GM20431 (cell line): Measurements from ENCODE around the gene PAOX.
"Not testable (repeated sequence)": the region's sequence is repeated elsewhere in the genome, so short reads cannot be mapped to it uniquely, and the experiment has no call there.

Experiments used
- in situ Hi-C: fragments of 300-500 bp; cut with MseI, MboI; formaldehyde crosslinking; loops from one replicate; pipeline ENCODE4 v1.15.0; 2020; ENCODE audit warnings: low sequenced_read_pairs; ENCODE audit not compliant: unreplicated experiment

The PAOX gene

GRCh38 chr10:133422807-133423771, 44.0 kb downstream of the PAOX start:
- in situ Hi-C loops = no loop called here

GRCh38 chr10:133424102-133424501, 45.0 kb downstream of the PAOX start:
- in situ Hi-C loops = not testable (repeated sequence)

DNA sequence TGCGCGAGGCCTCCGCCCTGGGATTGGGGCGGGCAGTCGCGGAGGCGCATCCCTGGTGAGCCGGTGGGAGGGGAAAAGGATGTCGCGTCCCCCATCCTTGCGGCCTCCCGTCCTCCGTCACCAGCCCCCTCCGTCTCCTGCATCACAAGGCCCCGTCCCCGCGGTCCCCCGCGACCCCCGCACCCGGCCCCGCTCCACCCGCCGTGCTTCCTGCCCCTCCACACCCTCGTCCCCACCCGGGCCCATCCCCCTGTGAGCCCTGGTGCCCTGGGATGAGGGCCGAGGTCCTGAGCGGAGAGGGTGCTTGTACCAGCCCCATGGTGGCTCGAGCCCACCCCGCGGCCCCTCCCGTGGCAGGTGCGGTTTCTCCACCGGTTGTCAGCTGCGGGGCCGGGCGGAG, 45.5 kb downstream of the PAOX start, which contains the start of gene SPRN:
TSS of gene SPRN (minus strand) at position 25 of the 400 bp plus-strand sequence. CDS start 944 bp downstream, outside the sequence.
- in situ Hi-C loops = not testable (repeated sequence)

- in situ Hi-C loops = not testable (repeated sequence)
Observed at GRCh38 chr10:133429571-133429970, 50.5 kb downstream of the PAOX start.

GRCh38 chr10:133431888-133432613, 53.0 kb downstream of the PAOX start:
- in situ Hi-C loops = not testable (repeated sequence)

DNA sequence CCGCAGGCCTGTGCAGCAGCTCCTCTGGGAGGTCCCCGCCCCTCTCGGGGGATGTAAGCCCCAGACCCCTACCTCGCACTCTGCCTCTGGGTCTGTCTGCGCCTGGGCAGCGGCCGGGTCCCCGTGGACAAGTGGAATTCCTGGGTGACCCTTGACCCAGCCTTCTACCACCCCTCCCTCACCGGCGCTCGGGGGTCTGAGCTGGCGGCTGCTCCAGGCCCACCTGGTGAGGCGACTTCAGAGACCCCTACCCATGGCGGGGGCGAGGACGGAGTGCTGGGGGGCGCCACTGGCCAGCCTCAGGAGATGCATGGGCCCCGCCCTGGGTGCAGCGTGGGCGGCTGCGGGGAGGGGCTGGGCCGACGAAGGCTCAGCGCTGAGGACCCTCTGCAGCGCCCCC, 53.7 kb downstream of the PAOX start:
- in situ Hi-C loops = not testable (repeated sequence)

- in situ Hi-C loops = no loop called here
Observed at GRCh38 chr10:133438711-133439273, 59.7 kb downstream of the PAOX start.

DNA sequence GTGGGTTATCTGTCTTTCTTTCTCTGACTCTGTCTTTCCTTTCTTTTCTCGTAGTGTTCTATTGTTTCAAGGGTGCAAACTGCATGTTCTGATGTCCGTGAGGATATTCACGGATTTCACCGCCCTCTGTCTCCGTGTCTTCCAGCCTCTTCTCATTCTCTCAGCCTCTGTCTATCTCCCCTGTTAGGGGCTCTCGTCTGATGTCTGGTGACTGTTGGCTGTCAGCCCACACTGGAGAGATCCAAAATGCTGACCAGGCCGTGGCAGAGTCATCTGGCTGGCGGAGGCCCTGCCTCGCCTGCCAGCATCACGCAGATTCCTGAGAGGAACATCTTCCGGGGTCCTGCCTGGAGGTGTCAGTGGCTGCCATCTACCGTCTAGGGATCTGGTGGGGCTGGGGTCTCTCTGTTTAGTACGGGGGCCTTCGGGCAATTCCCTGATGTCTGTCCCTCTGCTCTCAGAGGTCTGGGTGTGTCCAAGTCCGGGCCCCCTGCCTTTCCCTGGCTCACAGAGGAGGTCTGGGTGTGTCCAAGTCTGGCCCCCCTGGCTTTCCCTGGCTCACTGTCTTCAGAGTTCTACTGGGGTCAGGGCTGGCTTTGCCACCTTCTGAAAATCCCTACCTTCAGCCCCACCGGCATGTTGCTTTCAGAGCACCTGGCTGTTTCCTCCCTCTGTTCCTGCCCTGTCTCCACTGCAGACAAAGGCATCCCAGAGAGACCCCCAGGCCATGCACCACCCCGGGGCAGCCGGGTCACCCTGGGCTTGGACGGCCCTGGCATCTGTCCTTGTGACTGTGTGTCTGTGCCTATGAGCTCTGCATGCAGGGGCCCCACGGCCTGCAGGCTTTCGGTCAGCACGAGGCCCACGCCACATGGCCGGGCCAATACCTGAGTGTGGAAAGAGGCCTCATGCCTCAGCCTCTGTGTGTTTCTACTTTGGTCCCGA, 60.7 kb downstream of the PAOX start:
- in situ Hi-C loops = no loop called here

- in situ Hi-C loops = no loop called here
Observed at GRCh38 chr10:133440633-133441285, 61.7 kb downstream of the PAOX start.
